COR-L47 (cell line): ENCODE data around the gene ARF6.
"Not testable (repeated sequence)": the region's sequence is repeated elsewhere in the genome, so short reads cannot be mapped to it uniquely, and the experiment has no call there.

ENCODE experiments used
- DNase-seq: peaks from one replicate; lab custom pipeline; 2025; lab: John Stamatoyannopoulos, UW

The ARF6 gene

GRCh38 chr14:49892636-49893308 lies at the start of gene ARF6:
ARF6 (plus strand) TSS chr14:49893082; CDS start chr14:49893737, 655 bp downstream.
- peak; percentile 98 for DNase-seq

DNA sequence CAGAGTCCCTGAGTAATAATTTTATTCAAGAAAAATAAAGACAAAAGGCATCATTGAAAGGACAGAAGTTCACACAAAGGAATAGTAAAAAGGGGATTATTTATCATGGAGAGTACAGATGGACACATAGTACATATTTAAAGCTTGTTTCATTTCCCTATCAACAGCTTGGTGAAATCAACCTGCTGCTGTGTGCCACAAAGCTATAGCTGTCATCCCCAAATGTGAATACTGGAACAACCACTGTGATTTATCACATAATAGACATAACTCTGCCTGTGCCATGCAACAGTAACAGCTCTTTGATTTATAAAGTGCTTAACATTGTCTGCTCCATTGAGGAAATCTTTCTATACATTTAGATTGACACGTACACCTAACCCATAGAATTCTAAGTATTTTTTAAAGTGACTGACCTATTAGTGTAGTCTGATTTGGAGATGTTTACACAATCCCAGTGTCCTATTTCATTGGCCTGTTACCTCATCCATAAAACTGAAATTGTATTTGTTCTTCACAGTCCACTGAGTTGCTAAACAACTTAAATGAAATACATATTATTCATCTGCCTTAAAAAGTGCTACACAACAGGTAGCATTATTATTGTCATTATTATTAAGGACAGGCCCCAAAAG lies 43.6 kb upstream of the ARF6 start:
- DNase-seq: no peak

DNA sequence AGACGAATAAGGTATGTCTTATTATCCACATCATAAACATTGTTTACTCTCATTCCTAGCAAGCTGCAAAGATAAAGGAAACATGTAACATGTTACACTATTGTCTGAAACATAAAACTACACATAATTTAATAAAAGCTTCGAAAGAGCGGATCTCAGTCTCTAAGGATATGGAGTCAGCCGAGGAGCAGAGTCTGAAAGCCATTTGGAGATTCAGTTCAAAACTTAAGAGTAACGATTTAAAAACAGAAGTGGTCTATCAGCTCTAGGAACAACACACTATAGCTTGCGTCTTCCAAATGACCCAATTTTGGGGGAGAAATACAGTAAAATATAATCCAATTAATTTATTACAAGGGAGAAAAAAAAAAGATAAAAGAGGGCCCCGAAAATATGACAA lies 41.1 kb upstream of the ARF6 start:
- DNase-seq: no peak

DNA sequence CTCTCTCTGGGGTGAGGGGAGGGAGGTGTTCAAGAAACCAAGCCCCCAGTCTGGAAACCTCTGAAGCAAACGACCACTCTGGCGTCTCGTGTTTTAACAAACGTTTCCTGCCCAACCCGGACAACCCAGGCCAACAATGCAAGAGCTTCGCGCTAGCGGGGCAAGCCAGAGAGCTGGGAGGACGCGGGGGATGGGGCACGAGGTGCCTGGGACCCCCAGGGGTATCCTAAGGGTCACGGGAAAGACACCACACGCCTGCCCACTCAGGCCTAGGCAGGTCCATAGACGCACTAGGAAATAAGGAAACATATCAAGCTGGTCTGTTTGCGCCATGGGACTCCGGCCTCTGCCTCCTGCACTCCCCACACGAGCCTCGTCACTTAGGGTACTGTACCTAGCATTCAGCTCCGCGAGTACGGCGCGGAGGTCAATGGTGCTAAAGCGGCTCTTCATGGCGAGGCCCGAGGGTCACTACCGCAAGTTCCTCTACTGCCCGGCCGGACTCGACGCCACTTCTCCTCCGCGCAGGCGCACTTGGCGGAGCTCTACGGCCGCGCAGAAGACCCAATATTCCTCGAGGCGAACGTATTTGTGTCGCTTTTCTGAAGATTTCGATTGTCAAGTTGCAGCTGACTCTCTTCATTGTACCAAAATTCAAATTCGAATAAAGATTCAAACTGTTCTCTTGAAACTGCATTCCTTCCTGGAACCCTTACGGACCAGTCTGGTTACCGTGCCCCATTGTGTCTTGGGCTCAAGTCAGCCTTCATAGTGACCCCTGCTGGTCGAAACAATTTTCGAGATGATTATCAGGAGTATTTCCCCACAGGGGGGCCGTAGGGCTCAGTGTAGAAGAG lies 40.4 kb upstream of the ARF6 start, which contains the start of gene NEMF:
NEMF (minus strand) TSS at position 488 of the 857 bp plus-strand sequence; CDS start at position 453, 35 bp downstream.
- peak; percentile 85 for DNase-seq

DNA sequence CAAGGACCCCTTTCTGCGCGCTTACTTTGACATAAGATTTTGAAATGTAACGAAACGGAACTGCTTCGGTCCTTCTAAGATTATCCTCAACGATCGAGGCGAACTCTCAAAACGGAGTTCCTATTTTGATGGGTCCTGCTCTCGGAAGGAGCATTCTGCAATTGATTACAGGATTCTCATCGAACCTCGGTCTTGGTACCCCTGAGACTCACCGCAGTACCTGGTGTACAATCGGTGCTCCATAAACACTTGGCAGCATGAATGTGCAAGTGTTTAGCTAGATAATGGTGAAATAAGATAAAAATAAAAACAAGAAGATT lies 39.8 kb upstream of the ARF6 start:
- DNase-seq: no peak

- peak; percentile 14 for DNase-seq
These were observed 39.1 kb upstream of the ARF6 start for GRCh38 chr14:49853572-49854375.

DNA sequence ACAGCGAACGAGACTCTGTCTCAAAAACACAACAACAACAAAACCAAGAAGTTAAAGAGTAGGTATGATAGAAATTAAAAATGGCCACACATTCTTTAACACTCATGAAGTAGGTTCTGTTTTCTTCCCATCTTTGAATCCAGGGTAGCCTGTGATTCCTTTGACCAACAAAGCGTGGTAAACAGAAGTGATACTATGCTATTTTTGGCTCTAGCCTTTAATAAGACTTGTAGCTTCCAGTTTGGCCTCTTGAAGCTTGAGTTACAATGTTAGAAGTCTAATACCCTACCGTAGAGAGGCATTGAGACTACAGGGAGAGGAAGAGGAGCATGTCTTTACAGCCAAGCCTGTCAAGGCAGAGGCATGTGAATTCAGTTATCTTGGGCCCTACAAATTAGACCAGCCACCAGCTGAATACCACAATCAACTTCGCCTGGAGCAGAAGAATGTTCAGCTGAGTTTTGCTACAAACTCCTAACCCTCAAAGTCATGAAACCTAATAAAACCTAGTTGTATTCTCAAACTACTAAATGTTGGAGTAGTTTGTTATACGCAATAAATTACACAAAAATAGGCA lies 35.4 kb upstream of the ARF6 start:
- DNase-seq: no peak

DNA sequence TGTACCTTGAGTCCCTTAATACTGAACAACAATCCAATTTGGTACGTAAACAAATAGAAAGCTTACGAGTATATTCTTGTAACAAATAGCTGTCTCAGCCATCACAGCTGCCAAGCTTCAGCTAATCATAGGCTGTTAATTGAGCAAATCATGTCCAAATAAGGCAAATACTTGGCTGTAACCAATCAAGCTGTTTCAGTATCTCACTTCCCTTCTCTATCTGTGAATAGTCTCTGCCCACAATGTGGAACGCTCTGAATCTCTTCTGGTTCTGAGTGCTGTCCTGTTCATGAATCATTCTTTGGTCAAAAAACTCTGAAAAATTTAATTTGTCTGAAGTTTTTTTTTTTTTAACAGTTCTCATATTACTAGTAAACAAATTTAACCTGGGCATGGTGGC lies 34.5 kb upstream of the ARF6 start:
- DNase-seq: no peak

- no peak for DNase-seq
These were observed 31.7 kb upstream of the ARF6 start for GRCh38 chr14:49860988-49861698.

GRCh38 chr14:49861699-49862088 lies 31.2 kb upstream of the ARF6 start:
- DNase-seq: no peak

DNA sequence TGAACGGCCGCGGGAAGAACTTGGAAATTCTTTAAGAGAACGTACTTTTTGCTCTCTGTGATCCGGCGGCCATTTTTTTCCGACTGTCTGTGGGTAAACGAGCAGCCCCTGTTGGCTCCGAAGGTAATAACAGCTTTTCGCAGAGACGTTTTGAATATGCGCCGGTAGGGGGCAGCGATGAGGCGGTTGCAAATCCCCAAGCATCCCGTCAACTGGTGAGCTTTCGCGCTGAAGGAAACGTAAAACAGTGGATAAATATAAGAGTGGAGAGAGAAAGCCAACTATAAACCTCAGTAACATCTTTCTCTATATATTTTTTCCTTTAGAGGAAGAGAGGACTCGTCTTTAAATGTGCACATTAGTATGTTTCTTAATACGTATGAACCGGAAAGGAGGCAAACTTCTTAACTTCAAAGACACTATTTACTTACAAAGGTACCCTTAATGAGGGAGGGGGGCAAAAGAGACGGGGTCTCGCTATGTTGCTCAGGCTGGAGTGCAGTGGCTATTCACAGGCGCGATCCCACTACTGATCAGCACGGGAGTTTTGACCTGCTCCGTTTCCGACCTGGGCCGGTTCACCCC lies 30.7 kb upstream of the ARF6 start:
- peak; percentile 72 for DNase-seq

DNA sequence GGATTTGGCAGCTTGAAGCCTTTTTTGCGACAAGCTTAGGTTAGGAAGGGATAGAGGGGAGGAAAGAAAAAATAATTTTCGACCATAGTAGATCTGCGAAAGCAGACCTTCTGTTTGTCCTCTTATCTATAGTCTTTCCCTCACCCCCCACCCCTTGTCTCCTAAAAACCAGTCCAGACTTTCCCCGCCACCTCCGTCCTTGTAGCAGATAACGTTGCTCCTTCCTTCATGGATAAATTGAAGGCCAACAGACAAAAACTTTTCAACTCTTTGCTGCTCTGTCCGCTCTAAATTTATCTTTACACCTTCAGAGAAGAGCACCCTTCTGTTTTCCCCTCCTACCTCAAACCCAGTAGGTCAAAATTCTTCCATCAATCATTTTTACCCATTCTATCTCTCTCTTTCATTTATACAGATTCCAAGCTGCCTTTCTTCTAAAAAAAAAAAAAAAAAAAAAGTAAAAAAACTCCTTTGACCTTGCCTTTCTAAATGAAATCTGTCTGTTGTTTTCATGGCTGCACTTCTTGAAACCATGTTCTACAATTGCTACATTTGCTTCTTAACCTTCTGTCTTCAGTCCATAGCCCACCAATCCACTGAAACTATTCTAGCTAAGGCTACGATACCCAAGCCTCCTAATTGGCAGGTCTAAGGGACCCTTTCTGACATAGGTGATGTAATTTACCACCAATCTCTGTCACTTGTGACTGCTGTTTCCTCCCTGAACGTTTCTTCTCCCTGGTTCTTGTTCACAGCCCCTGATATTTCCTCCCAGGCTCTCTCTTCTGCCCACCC lies 29.2 kb upstream of the ARF6 start:
- no peak for DNase-seq

GRCh38 chr14:49865431-49865859 lies 27.4 kb upstream of the ARF6 start:
- peak; percentile 71 for DNase-seq

- DNase-seq: peak; percentile 91
These were observed 24.8 kb upstream of the ARF6 start for GRCh38 chr14:49867831-49868719.

GRCh38 chr14:49868720-49869114 lies 24.2 kb upstream of the ARF6 start:
- DNase-seq: no peak

DNA sequence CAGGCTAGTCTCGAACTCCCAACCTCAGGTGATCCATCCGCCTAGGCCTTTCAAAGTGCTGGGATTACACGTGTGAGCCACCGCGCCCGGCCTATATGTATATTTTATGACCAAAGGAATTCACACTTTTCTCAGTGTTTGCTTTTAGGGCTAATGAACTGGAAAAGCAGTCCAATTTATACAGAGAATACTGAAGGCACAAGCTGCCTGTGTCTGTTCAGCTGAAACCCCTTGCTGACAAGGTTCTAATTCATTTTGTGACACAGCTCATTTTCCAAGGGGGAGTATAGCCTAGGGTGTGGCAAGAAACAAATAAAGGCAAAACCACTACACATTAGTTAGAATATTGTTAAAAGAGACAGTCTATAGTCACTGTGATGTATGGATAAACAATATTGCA lies 22.0 kb upstream of the ARF6 start:
- DNase-seq: no peak

GRCh38 chr14:49873548-49873947 lies 19.3 kb upstream of the ARF6 start:
- not testable (repeated sequence) for DNase-seq

- no peak for DNase-seq
These were observed 17.2 kb upstream of the ARF6 start for GRCh38 chr14:49875640-49876198.
